PC-9 (cell line): ENCODE data around the gene EGFLAM. TPM values are rescaled to one million over a fixed set of nuclear protein-coding genes. Genes with fewer than 3 reads are reported as not detected.

Experiments
- BruUV-seq: library from RNA; stranded (reverse); fragments of 400-500 nt; replicated peaks from 2 replicates; lab custom pipeline; 2021; lab: Mats Ljungman, UMichigan
- CTCF ChIA-PET: fragments of 300-600 bp; sonication (Branson Sonifier 250); formaldehyde crosslinking; loops from one replicate; lab custom pipeline; 2022; ENCODE audit warnings: antibody characterized with exemption; lab: Charles Lee
- POLR2A ChIA-PET: fragments of 300-600 bp; sonication (Branson Sonifier 250); formaldehyde crosslinking; loops from one replicate; lab custom pipeline; 2022; ENCODE audit warnings: antibody characterized with exemption; ENCODE audit not compliant: unreplicated experiment; lab: Charles Lee
- DNase-seq, 2 experiments: peaks; one replicate each; pipeline versions ENCODE4 v3.0.0 to v3.0.0-alpha.2; 2015 to 2022; ENCODE audit warnings: mixed read lengths in 1 of 2
- H2AFZ ChIP-seq: fragments of 200-600 bp; sonication (generic); 2 replicates; pipeline ENCODE4 v1.8.1; 2017; ENCODE audit warnings: antibody characterized with exemption
- H3F3A ChIP-seq: fragments of 200-600 bp; sonication (generic); 2 replicates; pipeline ENCODE4 v1.8.1; 2017; ENCODE audit warnings: antibody characterized with exemption, mild to moderate bottlenecking, low read depth; ENCODE audit not compliant: insufficient read depth
- H3K27ac ChIP-seq: fragments of 200-600 bp; sonication (generic); 2 replicates; pipeline ENCODE4 v1.6.1; 2016; ENCODE audit warnings: mixed run types
- H3K27me3 ChIP-seq: fragments of 200-600 bp; sonication (generic); 2 replicates; pipeline ENCODE4 v1.6.1; 2016; ENCODE audit warnings: low read depth, mixed run types; ENCODE audit not compliant: insufficient read depth
- H3K36me3 ChIP-seq: fragments of 200-600 bp; sonication (generic); 2 replicates; pipeline ENCODE4 v1.6.1; 2016; ENCODE audit warnings: low read depth, mixed run types
- H3K4me1 ChIP-seq: fragments of 200-600 bp; sonication (generic); replicated peaks from 2 replicates; pipeline ENCODE4 v1.6.1; 2016; ENCODE audit warnings: mixed run types; ENCODE audit not compliant: insufficient read depth
- H3K4me2 ChIP-seq: fragments of 200-600 bp; sonication (generic); 2 replicates; pipeline ENCODE4 v1.6.1; 2017; ENCODE audit warnings: mixed run types
- H3K4me3 ChIP-seq: fragments of 200-600 bp; sonication (generic); 2 replicates; pipeline ENCODE4 v1.6.1; 2016; ENCODE audit warnings: mixed run types
- H3K79me2 ChIP-seq: fragments of 200-600 bp; sonication (generic); 2 replicates; pipeline ENCODE4 v1.6.1; 2017; ENCODE audit warnings: low read depth, mixed run types
- H3K9me2 ChIP-seq: fragments of 200-600 bp; sonication (generic); 2 replicates; pipeline ENCODE4 v1.8.1; 2017; ENCODE audit warnings: mild to moderate bottlenecking; ENCODE audit not compliant: insufficient read depth
- H3K9me3 ChIP-seq: fragments of 200-600 bp; sonication (generic); 2 replicates; pipeline ENCODE4 v1.8.1; 2016; ENCODE audit warnings: low read depth; ENCODE audit not compliant: insufficient read depth
- H4K20me1 ChIP-seq: fragments of 200-600 bp; sonication (generic); 2 replicates; pipeline ENCODE4 v1.8.1; 2017; ENCODE audit not compliant: insufficient read depth
- CTCF ChIP-seq: fragments of 200-600 bp; sonication (generic); conservative IDR thresholded peaks from 2 replicates; pipeline ENCODE4 v1.6.1; 2017; ENCODE audit warnings: mixed run types, antibody characterized with exemption, mild to moderate bottlenecking, moderate library complexity
- EZH2 ChIP-seq: fragments of 200-600 bp; sonication (generic); IDR thresholded peaks from 2 replicates; pipeline ENCODE4 v1.8.0; 2017; ENCODE audit warnings: antibody characterized with exemption, low read depth
- intact Hi-C: fragments of 100-400 bp; cut with micrococcal nuclease; formaldehyde crosslinking; loops from one replicate; pipeline ENCODE4 v1.10.0; 2022; ENCODE audit not compliant: unreplicated experiment
- total RNA-seq: library from RNA; stranded (reverse); gene quantifications from 2 replicates; pipeline ENCODE4 v1.2.3, GENCODE V29; 2021

The EGFLAM gene
- total RNA-seq, 1 experiment from 2014 or later: not detected

DNA sequence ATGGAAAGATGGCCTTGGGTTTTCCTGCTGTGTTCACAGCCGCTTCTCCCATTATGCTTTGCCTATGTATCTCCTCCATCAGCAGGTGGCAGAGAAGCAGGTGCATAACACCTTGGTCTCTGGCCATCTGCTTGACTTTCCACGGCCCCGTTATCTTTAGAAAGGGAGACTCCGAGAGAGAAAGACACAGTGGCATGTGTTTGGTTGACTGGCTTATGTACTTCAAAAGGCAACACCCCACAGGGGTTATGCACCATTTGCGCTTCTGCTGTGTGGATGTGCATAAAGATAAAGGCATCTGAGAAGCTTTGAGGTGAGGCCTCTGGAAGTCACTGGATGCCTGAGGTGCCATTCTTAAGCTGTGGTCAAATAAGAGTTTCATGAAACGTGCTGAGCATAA, 138.4 kb downstream of the EGFLAM start:
- CTCF ChIA-PET: no interaction called here
- H3K27me3 ChIP-seq: peaks cover 85% of the 10 kb centered on the region
- TF ChIP-seq EZH2 (no peak), CTCF (no peak)

DNA sequence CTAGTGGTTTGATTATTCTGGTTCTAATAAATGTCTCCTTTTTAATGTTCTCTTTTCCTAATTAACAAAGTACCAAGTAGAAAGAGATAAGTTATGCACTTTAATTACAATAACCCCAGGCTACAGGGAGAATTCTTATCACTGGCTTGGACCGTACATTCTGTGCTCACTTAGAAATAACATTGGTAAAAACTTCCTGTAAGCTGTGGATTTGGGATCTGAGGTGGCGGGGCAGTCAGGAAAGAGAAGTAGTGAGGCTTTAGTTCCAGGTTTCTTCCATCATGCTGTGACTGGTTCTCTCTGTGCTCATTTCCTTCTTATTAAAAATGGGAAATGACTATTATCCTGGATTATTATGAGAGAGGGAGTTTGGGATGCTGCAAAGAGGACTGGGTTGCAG, 142.0 kb downstream of the EGFLAM start:
- Histone ChIP-seq H3K27ac (no peak overlapping the region), H2AFZ (no peak overlapping the region), H4K20me1 (no peaks in the 10 kb centered on the region), H3K4me1 (no peaks in the 10 kb centered on the region), H3F3A (no peaks in the 10 kb centered on the region), H3K36me3 (no peaks in the 10 kb centered on the region), H3K9me2 (no peaks in the 10 kb centered on the region), H3K9me3 (no peaks in the 10 kb centered on the region), H3K27me3 (peaks cover 93% of the 10 kb centered on the region), H3K4me3 (no peak overlapping the region), H3K79me2 (no peaks in the 10 kb centered on the region), H3K4me2 (no peak overlapping the region)
- no peak for DNase-seq
- intact Hi-C loops: loop anchor here (10.0 kb wide), 1 partner anchor 196 kb away; no protein-coding TSS in a partner anchor
- CTCF ChIA-PET: no interaction called here
- BruUV-seq: no TSS peak
- no peak for TF ChIP-seq CTCF
- no peak for TF ChIP-seq EZH2
- POLR2A ChIA-PET: interaction anchor here (0.6 kb wide), 1 partner anchor 21 kb away, joined by 3 read pairs; no protein-coding TSS in a partner anchor

More for the DNA sequence above, 138.4 kb downstream of the EGFLAM start:
- Histone ChIP-seq H3K4me2 (no peak overlapping the region), H3K36me3 (no peaks in the 10 kb centered on the region), H3K4me3 (no peak overlapping the region), H3K27ac (no peak overlapping the region), H3F3A (no peaks in the 10 kb centered on the region), H4K20me1 (no peaks in the 10 kb centered on the region), H3K9me3 (no peaks in the 10 kb centered on the region), H3K9me2 (no peaks in the 10 kb centered on the region), H3K4me1 (no peaks in the 10 kb centered on the region), H2AFZ (no peak overlapping the region), H3K79me2 (no peaks in the 10 kb centered on the region)
- POLR2A ChIA-PET: no interaction called here
- intact Hi-C loops: no loop called here
- no TSS peak for BruUV-seq
- DNase-seq: no peak

DNA sequence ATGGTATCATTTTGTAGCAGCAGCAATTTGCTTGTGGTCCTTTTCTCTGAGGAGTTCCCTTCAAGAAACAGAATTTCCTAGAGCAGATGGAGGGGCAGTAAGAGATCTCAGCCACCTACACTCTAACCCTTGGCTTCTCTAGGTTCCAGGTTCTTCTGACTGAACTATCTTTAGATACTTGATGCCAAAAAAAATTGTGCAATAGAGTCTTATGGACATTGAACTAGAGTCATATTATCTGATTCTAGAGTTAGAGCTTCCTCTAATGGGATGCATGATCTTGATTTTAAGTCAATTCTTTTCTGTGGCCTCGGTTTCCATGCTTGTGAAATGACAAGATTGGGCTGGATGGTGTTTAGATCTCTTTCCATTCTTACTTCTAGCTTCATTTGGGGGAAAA, 142.8 kb downstream of the EGFLAM start:
- Histone ChIP-seq H3K4me2 (no peak overlapping the region), H3K4me3 (no peak overlapping the region), H3K36me3 (no peaks in the 10 kb centered on the region), H3K9me2 (no peaks in the 10 kb centered on the region), H3K9me3 (no peaks in the 10 kb centered on the region; the same call in 1 of the 2 replicates), H3K79me2 (no peaks in the 10 kb centered on the region), H3K4me1 (no peaks in the 10 kb centered on the region), H3F3A (no peaks in the 10 kb centered on the region), H2AFZ (no peak overlapping the region), H3K27me3 (peaks cover 93% of the 10 kb centered on the region), H4K20me1 (no peaks in the 10 kb centered on the region), H3K27ac (no peak overlapping the region)
- BruUV-seq: no TSS peak
- no peak for DNase-seq
- intact Hi-C loops: loop anchor here (10.0 kb wide), 1 partner anchor 196 kb away; no protein-coding TSS in a partner anchor
- ChIA-PET CTCF (no interaction called here), POLR2A (no interaction called here)
- TF ChIP-seq EZH2: no peak
- no peak for TF ChIP-seq CTCF
